SW480 (cell line): Measurements from ENCODE around the gene PCBP3.

Experiments
- DNase-seq: peaks from one replicate; pipeline ENCODE4 v3.0.0-alpha.2; 2016; ENCODE audit warnings: low spot score

Gene PCBP3

DNA sequence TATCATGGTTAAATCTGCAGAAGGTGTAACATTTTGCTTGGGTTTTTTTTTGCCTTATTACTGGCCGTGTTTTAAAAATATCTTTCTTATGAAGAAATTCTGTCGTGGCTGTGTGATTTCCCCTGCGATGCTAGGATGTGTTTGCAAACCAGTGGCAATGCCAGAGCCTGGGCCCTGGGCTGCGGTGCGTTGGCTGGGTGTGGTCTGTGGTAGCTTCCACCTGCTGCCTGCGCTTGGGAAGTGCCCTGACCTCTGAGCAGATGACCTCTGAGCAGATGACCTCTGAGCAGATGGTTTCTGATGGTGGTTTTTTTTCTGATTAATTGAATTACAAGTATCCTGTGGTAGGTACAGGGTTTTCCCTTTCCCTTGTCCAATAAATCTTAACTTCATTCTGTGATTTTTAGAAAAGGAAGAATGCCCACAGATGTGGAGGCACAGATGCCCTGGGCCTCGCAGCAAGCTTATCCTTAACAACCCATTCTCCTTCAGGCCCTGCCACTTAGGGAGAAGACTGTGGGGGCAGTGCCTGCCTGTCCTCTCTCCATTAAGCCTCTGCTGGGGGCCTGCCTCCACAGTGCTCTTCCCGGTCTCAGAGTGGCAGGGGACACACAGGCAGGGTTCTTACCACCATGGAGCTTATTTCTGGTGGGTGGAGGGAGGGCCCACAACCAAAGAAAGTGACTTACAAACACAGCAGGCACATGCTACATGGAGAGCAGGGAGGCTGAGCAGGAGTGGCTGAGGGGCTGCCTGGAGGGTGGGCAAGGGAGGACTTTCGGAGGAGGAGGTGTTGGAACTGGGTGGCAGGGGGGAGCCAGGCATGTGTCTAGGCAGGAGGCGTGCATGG is 81.7 kb downstream of the PCBP3 start:
- DNase-seq: peak; percentile 19

DNA sequence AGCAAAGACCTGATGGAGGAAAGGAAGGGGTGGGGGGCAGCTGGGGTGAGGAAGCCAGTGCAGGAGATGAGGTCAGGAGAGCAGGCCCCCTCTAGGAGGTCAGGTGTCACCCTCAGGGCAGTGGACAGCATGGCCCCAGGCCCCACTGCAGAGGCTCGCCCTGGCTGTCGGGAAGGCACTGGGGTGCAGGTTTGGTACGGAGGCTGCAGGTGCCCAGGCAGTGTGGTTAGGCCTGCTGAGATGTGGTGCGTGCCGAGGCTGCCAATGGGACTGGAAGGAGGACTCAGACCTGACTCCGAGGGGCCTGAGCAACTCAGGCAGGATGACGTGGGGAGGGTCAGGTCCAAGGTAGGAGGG is 82.3 kb downstream of the PCBP3 start:
- DNase-seq: no peak

DNA sequence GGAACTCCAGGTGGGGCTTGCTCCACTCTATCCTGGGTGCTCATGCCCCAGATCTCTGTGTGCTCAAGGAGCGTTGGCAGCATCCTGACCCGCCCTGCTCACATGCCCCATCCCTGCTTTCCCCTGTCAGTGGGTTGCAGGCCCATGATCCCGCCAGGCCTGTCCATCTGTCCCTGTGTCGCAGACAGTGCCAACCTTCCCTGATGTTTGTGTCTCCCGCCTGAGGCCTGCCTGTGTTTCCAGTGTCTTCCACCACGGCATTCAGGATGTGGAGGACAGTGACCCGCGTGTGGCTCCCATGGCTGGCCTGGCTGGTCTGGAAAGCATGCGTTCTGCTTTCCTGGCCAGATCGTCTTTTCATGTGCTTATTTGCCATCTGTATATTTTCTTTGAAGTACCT is 82.9 kb downstream of the PCBP3 start:
- DNase-seq: no peak

DNA sequence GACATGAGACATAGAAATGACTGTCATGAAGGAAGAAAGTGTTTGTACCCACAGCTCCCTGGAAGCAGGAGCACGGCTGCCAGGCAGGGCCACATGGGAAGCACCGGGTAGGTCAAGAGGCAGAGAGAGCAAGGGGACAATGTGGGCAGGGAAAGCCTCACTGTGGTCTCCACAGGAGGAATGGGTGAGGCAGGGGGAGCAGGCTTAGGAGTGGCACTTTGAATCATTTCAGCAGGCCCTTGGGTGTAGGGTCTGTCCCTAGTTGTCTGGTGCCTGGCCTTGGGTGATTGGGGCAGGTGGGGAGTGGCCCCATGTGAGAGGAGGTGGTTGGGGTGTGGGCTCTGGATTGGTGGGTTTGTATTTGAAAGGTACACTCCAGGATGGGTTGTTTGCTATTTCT is 83.9 kb downstream of the PCBP3 start:
- no peak for DNase-seq

DNA sequence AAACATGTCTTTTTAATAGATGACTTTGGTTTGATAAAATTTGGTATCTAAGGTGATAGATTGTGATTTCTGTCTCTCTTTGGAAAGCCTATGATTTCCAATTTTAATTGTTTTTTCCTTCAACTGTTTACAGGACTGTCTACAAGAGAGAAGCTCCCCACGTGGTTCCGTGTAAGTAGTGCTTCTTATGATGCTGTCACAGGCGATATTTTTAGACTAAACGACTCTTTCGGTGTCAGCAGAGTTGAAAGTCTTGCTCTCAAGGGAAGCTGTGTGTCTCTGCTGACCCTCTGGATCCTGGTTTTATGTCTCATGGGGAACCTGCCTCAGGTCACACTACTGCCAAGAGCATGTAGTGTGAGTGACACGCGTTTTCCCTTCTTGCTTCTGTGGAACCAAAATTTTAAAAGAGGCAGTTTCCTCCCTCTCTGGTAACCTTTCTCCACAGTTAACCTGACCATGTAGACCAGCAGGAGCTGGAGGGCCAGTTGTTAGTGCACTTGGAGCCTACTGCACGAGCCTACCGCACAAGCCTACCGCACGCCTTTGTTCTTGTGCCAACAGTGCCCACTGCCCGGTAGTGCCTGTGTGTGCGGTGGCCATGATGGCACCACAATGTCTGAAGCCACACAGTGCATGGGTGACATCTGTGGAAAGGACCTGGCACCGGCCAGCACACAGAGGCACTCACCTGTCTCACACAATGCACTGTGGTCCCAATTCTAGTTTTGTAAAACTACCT is 91.9 kb downstream of the PCBP3 start:
- no peak for DNase-seq

DNA sequence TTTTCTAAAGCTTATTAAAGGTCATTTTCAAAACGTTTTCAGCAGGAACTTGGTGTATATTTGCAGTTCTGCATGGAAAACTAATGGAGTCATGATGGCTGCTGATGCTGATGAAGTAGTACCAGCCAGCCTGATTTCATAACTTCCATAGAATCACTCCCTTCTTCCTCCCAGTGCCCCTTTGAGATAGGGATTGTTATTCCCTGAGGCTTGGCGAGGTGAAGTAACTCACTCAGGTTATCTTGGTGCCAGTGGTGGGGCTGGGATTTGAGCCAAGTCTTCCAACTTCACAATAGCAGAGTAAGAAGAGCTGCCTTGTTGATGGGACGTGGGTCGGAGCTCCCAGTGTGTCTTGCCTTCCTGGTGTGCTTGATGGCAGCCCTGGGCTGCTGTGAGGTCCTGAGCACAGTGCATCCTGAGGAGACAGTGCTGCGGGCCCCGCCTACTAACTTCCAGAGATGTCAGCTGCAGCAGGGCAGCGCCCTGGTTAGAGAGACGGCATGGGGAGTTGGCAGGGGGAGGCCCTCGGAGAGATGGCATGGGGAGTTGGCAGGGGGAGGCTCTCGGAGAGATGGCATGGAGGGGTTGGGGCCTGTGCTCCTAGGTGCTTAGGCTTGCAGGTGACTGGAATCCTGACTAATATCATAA is 92.6 kb downstream of the PCBP3 start:
- DNase-seq: no peak

DNA sequence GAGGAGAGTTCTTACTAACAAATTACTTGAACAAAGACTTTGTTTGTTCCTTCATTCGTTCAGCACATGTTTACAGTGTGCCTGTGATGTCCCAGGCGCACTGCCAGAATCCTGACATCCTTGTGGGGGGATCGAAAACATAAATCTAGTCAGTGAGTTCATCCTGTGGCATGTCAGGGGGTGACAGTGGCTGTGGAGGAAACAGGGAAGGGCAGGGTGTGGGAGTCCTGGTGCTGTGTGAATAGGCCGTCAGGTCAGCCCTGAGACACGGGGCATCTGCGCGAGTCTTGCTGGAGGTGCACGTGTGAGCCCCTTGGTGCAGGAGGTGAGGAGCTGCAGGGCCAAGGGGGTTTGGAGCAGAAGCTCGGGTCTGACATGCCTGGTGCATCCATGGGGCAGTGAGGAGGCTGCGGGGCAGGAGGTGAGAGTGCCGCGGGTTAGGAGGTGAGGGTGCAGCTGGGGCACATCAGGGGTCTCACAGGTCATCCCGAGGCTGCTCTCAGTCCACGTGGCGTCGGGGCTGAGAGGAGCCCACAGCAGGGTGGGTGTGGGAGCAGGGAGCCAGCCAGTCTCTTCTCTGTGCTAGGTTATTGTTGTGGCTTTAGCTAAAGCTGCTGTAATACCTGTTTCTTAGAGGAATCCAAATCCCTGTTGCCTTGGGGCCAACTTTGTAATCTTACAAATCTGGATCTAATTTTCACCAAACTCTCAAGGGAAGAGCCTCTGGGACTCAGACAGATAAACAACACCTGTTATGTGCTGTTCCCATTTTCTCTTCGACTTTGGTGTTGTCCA is 93.4 kb downstream of the PCBP3 start:
- DNase-seq: no peak

DNA sequence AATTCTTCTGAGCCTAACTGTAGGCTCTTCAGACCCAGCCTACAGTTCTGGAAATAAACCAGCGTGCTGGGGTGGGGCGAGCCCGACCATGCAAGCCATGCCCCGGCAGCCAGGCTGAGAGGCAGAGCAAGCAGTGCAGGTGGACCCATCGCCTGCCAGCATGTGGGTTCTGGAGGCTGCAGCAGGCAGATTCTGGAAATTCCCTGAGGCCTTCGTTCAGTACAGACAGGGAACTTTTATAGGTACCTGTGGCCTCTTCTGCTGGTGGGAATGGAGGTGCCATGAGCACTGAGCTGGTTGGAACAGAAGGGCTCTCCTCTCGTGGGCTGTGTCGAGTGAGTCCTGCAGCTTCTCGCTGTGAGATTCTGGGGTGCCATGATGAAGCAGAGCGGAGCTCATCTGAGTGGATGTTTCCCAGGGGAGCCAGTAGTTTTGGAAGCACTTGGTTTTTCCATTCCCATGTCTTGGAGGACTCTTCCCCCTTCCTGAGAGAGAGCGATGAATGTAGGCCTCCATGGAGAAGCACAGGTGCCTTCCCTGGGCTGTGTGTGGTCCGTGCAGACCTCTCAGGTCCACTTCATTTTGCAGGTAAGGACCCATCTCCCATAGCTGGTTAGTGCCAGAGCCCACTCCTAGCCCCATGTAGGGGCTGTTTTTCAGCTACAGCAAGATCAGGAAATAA is 94.1 kb downstream of the PCBP3 start:
- DNase-seq: no peak

DNA sequence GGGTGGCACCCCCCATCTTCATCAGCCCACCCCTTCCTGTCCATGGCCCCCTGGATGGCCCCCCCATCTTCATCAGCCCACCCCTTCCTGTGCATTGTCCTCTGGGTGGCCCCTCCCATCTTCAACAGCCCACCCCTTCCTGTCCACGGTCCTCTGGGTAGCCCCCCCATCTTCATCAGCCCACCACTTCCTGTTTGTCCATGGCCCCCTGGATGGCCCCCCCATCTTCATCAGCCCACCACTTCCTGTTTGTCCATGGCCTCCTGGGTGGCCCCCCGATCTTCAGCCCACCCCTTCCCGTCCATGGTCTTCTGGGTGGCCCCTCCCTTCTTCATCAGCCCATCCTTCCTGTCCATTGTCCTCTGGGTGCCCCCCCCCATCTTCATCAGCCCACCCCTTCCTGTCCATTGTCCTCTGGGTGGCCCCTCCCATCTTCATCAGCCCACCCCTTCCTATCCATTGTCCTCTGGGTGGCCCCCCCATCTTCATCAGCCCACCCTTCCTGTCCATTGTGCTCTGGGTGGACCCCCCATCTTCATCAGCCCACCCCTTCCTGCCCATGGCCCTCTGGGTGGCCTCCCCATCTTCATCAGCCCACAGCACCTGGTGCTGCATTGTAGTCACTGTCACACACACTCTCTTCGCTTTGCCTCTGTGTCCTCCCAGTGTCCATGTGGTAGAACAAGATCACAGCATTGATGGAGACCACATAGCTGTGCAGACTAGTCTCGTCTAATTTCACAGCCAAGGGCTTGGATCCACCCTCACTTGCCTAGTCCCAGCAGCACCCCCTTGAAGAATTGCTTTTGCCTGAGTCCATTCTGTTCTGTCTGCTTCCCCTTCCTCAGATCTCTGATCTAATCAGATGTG is 95.9 kb downstream of the PCBP3 start:
- DNase-seq: no peak

DNA sequence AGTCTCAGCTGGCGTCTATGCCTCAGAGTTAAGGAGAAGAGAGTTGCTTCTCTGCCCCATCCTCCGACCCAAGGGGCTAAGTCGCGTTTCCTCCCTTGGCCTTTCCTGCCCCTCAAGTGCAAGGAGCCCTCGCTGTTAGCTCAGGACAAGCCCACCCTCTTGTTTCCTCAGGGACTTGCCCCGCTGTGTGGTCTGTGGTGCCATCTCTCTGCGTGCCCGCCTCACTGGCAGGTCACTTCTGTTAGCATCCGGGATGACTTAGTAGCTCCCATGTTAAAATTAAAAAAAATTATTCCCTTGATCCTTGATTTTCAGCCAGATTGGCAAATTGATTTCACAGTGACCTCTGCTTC is 96.5 kb downstream of the PCBP3 start:
- DNase-seq: no peak

DNA sequence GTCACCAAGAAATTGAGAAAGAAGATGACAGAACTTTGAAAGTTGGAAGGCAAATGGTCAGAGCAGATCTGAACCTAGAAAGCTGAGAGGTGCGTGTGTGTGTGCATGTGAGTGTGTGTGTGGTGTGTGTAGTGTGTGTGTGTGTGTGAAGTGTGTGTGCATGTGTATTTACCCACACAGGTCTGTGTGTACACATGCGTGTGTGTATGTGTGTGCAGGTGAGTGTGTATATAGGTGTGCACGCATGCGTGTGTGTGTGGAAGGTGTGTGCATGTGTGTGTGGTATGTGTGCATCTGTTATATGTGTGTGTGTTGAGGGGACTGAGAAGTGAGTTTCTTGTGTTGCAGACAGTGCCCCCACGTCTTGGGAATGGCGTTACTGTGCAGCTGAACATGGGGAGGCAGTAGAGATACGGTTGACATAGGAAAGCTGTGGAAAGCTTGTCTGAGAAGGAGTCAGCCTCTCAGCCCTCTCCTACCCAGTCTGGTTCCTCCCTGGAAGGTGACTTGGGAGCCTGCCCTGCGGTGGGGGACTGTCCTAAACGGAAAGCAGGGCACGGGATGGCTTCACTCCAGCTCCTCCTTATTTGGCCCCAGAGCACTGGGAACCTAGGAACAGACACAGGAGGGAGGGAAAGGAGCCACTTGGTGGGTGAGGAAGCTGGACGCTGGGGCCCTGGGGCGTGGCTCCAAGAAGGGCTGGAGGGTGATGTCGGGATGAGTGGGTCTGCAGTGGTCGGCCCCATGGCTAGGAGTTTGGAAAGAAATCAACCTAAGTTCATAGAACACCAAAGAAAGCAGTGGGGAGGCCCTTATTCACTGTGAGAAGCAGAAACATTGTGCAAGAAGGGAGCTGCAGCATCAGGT is 97.2 kb downstream of the PCBP3 start:
- DNase-seq: no peak

DNA sequence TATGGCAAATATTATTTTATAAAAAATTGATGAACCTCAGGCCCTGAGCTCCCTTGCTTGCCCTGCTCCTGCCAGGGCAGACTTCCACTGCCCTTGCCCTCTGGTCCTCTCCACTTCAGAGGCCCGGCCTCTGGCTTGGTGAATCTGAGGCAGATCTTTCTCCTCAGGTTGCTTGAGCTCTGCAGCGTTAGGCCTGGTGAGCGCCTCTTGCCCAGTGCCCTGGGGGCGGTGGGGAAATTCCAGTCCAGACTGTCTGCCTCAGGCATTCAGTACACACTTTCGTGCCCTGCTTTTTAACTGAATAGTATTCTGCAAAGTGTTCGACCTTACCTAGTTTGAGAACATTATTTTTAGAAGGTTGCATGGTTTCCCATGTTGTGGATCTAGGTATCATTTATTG is 98.2 kb downstream of the PCBP3 start:
- DNase-seq: no peak

DNA sequence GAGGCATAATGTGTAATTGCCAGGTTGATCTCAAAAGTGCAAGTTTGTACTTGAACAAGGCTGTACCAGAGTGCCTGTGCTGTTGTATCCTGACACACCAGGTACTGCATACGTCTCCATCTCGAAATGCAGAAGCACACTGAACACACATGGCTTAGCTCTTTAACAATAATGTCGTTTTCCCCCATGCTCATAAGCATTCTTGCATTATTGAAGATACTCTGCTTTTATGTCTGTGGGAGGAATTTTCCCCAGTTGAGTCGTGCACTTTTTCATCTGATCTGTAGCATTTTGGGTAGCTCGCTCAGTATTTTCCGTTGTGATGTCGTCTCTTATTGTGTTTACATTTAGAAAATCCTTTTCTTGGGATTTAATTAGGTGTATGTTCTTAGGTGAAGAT is 98.7 kb downstream of the PCBP3 start:
- no peak for DNase-seq

DNA sequence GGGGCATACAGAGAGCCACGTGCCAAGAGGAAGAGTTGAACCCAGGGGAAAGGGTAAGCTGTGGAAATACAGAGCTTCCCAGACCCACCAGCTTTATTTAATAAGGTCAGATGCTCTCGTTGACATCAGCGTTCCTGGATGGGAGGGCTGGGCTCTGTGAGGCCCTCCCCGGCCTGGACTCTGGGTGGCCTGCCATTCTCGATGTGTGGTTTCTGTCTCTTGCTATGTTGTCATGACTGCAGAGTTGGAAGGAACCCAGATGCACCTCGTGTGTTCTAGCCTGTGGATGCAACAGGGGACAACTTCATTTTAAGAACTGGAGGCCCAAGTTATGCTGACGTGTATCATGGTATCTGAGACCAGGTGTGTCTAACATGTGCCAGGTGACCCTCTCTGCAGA is 101.7 kb downstream of the PCBP3 start:
- no peak for DNase-seq

DNA sequence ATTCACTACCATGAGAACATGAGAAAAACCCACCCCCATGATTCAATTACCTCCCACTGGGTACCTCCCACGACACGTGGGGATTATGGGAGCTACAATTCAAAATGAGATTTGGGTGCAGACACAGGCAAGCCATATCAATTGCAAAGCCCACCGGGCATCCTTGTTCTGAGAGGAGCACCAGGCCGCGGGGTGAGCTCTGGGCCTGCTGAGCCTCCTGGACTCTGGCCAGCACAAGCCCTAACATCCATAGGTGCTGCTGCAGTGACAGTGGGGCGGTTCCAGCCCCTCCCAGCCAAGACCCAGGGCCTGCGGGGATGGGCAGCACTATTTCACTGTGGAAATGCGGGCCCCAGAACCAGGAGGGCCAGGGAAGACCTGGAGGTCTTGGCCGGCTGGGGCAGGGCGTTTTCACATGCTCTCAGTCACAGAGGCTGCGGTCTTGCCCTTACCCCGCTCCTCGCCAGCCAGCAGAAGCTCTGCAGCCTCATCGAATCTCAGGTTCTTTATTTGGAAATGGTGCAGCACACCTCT is 103.8 kb downstream of the PCBP3 start:
- DNase-seq: no peak

DNA sequence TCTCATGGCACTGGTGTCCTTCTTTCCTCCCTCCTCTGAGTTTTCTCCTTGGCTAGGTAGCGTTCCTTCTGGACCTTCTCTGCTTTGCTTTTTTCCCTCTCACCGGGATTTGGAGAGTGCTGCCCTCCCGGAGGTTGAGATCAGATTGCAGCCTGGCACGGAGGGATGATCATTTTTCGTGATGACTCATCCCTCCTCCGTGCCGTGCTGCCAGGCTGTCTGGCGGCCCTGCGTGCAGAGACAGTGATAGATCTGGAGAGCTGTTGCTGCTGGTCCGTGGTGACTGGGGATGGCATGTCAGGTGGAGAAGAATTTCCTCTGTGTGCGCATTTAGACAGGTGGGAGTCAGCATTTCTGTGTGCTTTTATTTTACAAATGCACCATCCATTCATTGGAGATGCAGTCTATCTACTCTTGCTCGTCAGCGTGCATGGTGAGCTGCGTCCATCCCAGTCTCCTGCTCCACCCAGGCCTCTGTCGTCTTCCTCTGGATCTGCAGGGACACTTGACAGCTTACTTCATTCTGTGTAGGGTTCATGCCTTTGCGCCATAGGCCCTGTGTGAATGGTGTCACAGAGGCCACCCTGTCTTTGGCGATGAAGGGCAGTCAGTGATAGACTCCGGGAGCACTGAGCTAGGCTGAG is 104.4 kb downstream of the PCBP3 start:
- peak; percentile 79 for DNase-seq

DNA sequence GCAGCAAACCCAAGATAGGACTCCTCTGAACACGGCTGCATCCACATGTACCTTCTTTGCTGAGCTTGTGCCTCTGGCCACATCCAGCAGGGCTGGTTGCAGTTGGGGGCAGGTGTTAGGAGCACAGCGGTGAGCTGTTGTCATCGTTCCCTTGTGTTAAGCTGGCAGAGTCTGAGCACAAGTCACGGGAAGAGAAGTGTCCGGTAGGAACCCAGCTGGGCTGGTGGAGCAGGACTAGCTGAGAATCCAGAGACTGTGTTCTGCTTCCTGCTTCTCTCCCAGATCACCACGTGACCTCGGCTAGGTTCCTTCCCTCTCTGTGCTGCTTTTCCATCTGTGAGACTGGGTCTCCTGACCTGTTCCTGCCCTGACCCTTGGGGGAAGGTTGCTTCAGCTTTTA is 105.1 kb downstream of the PCBP3 start:
- no peak for DNase-seq

DNA sequence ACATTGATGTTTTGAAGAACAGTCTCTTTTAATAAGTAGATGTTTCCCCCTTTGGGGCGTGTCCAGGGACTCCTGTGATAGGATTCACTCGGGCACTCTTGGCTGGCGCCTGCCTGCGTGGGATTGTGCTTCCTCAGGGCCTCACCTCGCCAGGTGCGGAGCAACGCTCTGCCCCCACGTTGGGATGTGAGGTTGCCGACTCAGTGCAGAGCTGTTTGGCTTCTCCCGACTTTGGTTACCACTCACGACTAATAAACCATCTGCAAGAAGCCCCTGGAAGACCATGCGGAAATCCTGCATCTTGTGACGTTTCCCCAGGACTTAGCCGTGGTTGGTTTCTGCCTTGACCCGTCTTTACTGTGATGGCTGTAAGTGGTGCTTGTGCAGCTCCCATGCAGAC is 106.4 kb downstream of the PCBP3 start:
- no peak for DNase-seq

DNA sequence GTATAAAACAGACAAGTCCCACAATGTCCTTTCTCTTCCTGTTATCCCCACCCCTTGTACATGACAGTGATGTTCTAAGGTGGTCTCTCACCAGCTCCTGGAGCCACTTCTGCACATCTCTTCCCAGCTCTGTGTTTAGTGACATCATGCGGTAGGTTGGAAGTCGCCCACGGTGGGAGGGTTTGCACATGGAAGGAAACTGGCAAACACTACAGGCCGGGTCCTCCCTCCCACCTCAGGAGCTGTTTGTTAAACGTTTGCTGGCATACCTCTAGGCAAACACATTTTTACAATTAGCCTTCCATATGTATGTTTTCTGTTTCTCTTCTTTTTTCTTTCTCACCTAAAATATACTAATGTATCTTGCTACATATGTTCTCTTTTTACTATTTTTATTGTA is 107.4 kb downstream of the PCBP3 start:
- DNase-seq: no peak
